ENCODE measurements around the gene DMC1.
"Not testable (repeated sequence)": the region's sequence is repeated elsewhere in the genome, so short reads cannot be mapped to it uniquely, and the experiment has no call there.

DMC1 gene, protein sequence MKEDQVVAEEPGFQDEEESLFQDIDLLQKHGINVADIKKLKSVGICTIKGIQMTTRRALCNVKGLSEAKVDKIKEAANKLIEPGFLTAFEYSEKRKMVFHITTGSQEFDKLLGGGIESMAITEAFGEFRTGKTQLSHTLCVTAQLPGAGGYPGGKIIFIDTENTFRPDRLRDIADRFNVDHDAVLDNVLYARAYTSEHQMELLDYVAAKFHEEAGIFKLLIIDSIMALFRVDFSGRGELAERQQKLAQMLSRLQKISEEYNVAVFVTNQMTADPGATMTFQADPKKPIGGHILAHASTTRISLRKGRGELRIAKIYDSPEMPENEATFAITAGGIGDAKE

GRCh38 chr22:38569972-38570778, at the start of gene DMC1:
Gene DMC1, minus strand, starts transcription at chr22:38570183. Its CDS starts 1,927 bp downstream, at chr22:38568256.
- DNase-seq = peak; percentile 76

GRCh38 chr22:38618682-38619081, 48.7 kb upstream of the DMC1 start:
- no peak for DNase-seq

GRCh38 chr22:38618258-38618657, 48.3 kb upstream of the DMC1 start:
- DNase-seq = no peak

GRCh38 chr22:38615064-38615405, 45.1 kb upstream of the DMC1 start:
- DNase-seq = not testable (repeated sequence)

DNA sequence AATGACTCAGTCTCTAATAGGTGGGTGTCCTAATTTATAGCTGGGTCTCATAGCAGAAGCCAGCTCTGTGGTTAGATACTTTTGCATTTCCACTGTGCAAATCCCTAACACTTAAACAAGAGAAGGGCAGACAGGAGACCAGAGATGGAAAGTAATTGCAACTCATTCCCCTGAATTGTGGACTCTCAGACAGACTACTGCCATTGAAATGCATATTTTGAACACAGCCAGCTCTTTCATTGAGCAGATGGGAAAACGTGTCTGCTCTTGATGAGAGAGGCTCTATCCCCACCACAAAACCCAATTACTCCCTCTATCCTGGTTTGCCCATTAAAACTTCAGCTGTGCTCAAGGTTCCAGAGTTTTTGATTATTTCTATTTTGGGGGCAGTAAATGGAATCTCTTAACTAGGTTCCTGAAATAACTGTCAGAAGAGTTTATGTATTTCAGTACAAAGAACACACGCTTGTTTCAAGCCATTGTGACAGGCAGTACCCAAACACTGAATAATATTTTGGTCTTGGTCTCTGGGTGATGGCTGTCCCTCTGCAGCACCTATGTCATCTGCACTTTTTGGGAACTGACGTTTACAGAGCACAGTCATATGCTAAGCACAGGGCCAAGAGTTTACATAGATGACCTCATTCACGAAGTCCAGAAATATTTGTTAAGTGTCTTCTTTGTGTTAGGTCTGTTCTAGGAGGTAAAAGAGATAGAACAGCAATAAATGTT, 44.5 kb upstream of the DMC1 start:
- no peak for DNase-seq

DNA sequence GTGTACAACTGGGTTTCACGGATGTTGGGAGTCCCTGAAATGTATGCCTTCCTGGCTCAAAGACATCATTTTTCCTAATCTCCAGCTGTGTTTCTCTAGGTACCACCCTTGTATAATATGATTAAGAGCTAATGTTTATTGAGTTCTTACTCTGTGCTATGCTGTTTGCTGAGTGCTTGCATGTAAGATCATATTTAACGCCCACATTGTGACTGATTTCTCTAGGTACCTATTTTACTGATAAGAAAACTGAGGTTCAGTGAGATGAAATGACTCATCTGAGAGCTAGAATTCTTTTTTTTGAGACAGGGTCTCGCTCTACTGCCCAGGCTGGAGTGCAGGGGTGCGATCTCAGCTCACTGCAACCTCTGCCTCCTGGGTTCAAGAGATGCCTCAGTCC, 43.6 kb upstream of the DMC1 start:
- no peak for DNase-seq

- DNase-seq = no peak
These were observed 42.4 kb upstream of the DMC1 start for GRCh38 chr22:38612217-38613006.

GRCh38 chr22:38611559-38611958, 41.6 kb upstream of the DMC1 start:
- no peak for DNase-seq

DNA sequence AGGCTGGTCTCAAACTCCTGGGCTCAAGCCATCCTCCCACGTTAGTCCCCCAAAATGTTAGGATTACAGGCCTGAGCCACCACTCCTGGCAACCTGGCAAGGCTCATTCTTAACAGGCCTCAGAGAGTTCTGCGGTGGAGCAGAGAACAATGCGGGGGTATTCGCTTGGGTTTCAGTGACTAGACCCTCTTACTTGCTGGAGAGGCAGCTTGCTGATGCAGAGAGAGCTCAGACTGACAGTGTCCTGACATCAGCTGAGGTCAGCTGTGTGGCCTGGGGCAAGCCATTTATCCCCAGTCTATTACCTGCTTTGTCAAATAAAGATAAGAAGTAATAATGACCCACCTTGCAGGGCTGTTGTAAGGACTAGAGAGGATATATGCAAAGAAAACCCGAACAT, 40.3 kb upstream of the DMC1 start:
- DNase-seq = no peak

DNA sequence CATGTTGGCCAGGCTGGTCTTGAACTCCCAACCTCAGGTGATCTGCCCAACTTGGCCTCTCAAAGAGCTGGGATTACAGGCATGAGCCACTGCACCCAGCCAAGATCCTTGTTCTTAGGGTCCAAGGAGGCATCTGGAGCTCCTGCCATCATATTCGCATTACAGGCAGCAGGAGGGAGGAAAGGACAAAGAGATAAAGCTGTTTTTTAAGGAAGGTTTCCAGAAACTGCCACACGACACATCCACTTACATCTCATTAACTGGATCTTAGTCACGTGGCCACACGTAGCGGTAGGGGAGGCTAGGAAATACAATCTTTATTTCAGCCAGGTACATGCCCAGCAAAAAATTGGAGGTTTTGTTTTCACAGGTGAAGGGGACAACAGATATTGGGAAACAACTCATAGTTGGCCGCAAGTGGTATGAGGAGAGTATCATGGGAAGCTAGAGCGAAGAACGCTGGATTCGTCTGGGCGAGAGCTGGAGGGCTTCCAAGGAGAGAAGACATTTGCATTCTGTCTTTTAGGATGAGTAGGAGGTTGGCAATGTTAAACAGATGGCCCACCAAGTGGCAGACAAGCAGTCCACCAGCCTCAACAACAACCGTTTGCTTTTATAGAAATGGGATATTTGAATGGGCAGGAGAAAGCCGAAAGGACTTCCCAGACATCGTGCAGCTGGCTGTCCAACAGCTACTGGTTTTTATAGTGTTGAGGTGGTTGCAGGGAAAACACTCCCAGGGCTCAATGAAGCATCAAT, 39.2 kb upstream of the DMC1 start:
- no peak for DNase-seq

GRCh38 chr22:38607680-38608079, 37.7 kb upstream of the DMC1 start:
- DNase-seq = no peak

DNA sequence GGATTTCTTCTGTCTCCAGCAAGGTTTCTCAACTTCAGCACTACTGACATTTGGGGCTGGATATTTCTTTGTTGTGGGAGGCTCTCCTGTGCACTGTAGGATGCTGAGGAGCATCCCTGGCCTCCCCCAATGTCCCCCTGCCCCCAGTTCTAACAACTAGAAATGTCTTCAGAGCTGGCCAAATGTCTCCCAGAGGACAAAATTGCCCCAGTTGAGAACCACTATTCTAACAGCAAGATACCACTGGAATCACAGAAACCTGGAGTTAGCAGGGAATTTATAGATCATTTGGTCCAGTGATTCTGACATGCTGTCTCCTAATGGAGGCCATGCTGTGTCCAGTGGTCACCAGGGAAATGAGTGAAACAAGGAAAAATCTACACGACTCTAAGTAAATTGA, 32.2 kb upstream of the DMC1 start:
- no peak for DNase-seq

DNA sequence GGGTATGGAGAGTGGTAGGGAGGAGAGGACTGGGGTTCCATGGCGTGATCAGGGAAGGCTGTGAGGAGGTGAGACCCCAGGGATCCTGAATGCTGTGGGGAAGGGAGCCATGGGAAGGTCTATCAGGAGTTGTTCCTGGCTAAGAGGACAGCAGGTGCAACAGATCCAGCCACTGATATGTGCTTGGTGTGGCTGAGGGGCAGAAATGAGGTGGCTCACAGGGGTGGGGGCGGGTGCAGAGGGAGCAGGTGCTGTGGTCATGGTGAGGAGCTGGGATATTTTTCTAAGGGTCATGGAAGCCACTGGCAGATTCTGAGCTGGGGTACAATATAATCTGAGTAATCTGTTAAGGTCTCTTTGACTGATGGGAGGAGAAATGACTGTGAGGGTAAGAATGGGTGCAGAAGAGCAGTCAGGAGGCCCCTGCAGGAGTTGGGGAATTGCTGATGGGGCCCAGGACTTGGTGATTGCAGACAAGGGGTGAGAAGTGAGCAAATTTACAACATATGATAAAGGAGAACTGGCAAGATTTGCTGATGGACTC, 31.3 kb upstream of the DMC1 start:
- DNase-seq = no peak

GRCh38 chr22:38599466-38599865, 29.5 kb upstream of the DMC1 start:
- DNase-seq = no peak

DNA sequence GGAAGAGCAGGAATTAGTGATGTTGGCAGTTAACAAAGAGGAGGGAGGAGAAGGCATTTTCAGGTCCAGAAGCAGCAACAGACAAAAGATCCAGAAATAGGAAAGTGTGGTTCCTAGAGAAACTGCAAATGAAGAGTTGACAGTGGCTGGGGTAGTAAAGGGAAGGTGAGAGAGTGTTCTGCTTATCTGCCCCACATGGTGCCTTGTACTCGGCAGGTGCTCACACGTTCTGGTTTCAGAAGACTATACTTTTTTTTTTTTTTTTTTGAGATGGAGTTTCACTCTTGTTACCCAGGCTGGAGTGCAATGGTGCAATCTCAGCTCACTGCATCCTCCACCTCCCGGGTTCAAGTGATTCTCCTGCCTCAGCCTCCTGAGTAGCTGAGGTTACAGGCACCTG, 12.9 kb upstream of the DMC1 start:
- DNase-seq = not testable (repeated sequence)

- DNase-seq = no peak
These were observed 8.5 kb upstream of the DMC1 start for GRCh38 chr22:38578505-38578904.

DNA sequence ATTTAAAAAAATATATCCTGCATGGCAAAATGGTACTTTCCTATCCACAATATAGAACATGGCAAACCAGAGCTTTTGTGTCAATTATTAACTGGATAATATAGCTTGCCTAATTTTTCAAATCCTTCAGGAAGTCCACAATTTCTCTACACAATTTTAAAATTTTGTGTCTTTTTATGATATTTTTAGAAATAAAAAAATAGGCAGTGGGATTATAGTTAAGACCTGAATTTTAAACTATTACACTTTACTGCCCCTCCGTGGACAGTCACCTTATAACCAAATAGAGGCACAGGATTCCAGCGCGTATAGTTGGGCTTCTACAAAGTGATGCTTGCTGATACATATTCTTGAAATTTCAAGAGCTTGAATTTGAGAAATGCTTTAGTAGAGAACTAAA, 2.1 kb upstream of the DMC1 start:
- DNase-seq = peak; percentile 27

GRCh38 chr22:38570779-38571364, 889 bp upstream of the DMC1 start:
- peak; percentile 12 for DNase-seq

GRCh38 chr22:38569181-38569971, 607 bp downstream of the DMC1 start:
- no peak for DNase-seq

DNA sequence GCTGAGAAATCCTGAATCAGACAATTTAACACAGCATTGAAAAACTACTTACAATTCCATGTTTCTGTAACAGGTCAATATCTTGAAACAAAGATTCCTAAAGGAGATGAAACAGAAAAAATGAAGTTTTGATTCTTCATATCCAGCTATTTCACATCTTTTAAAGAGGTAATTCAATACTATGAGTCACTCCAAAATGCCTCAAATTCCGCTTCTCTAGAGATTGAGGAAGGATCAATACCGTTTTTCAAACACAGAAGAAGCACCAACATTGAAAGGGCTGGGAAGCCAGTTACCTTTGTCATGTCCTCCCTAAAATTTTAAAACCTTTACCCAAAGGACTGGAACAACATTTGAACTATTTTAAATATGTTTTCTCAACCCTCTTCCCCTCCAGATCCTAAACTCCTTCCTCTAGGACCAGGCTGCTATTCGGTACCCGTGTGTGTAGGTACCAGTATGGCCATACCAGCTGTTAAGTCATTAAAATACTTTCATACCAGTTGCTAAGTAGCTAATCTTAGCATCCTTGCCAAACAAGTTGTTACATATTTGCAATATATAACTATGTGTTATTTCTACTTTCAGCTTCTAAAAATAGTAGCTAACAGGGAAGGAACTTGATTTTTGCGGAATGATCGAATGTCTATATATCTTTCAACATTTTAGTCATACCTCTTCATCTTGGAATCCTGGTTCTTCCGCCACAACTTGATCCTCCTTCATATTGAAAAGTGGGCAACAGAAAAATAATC, 2.3 kb downstream of the DMC1 start:
- DNase-seq = no peak

All from NCI-H345 (cell line).